Sigmoid colon (tissue), 7 donors: ENCODE measurements around the gene PRR19. TPM values are rescaled to one million over a fixed set of nuclear protein-coding genes. Genes with fewer than 3 reads are reported as not detected.

ENCODE experiments used
- DNase-seq: peaks from one replicate; pipeline ENCODE4 v3.0.0-alpha.2; 2019
- H3K27ac ChIP-seq, 4 donors: fragments of 200-600 bp; sonication (generic); one replicate each; pipeline ENCODE4 v1.5.1; 2016 to 2019; ENCODE audit warnings: mild to moderate bottlenecking in 1 of 4
- H3K27me3 ChIP-seq, 3 donors: fragments of 200-600 bp; sonication (generic); one replicate each; pipeline ENCODE4 v1.5.1; 2019; ENCODE audit warnings: mild to moderate bottlenecking in 1 of 3
- H3K36me3 ChIP-seq, 4 donors: fragments of 200-600 bp; sonication (generic); one replicate each; pipeline ENCODE4 v1.5.1; 2016 to 2019
- H3K4me1 ChIP-seq, 4 donors: fragments of 200-600 bp; sonication (generic); one replicate each; pipeline ENCODE4 v1.5.1; 2017 to 2019
- H3K4me3 ChIP-seq, 4 donors: fragments of 200-600 bp; sonication (generic); one replicate each; pipeline ENCODE4 v1.5.1; 2017 to 2019; ENCODE audit warnings: mild to moderate bottlenecking in 2 of 4, moderate library complexity in 1 of 4
- H3K9me3 ChIP-seq, 4 donors: fragments of 200-600 bp in 3 of 4; sonication (generic) in 3 of 4; one replicate each; pipeline versions ENCODE4 v1.5.1 to v1.6.1; 2013 to 2019
- EP300 ChIP-seq, 4 donors: sonication (generic); formaldehyde crosslinking; IDR thresholded peaks; one replicate each; pipeline ENCODE4 v1.6.1; 2017; ENCODE audit warnings: antibody characterized with exemption in 4 of 4
- POLR2A ChIP-seq, 2 donors: fragments of 450-650 bp; IDR thresholded peaks; one replicate each; pipeline ENCODE4 v1.6.1; 2016; ENCODE audit warnings: antibody characterized with exemption in 2 of 2, mild to moderate bottlenecking in 2 of 2, moderate library complexity in 2 of 2
- POLR2AphosphoS5 ChIP-seq, 4 donors: sonication (generic); formaldehyde crosslinking; IDR thresholded peaks; one replicate each; pipeline ENCODE4 v1.6.1; 2017; ENCODE audit warnings: antibody characterized with exemption in 4 of 4
- WGBS, 2 donors: extraction: QIAGEN DNeasy Blood & Tissue Kit; methylation state at CpG; one replicate each; pipeline ENCODE4 v1.1.7; 2013; 5-methylcytosine and 5-hydroxymethylcytosine counted together
- intact Hi-C: fragments of 100-400 bp; cut with DNase I; formaldehyde crosslinking; loops from one replicate; pipeline ENCODE4 v1.15.1; 2023
- polyA plus RNA-seq, 3 donors: library from polyadenylated mRNA; stranded (reverse); fragments of 200-250 nt; gene quantifications; one replicate each; pipeline ENCODE4 v1.2.3, GENCODE V29; 2013
- total RNA-seq, 4 donors: library from RNA; depleted of rRNA; stranded (reverse); fragments of >200 nt; gene quantifications; one replicate each; pipeline ENCODE4 v1.1.0, GENCODE V29; 2016
- TF ChIP-seq, protein P1 (sequence below), 4 experiments: fragments of 450-650 bp in 3 of 4; fragments of 200-600 bp in 1 of 4; IDR thresholded peaks; one replicate each; pipeline ENCODE4 v1.5.1; 2016 to 2019; ENCODE audit warnings: antibody characterized with exemption in 4 of 4, mild to moderate bottlenecking in 3 of 4, moderate library complexity in 2 of 4
- donor health status: healthy with polysubstance abuse.
- donor health status: Bipolar disorder and iron deficiency.
- donor health status: healthy.

PRR19 gene
- total and polyA plus RNA-seq, 7 donors, result 0.69 to 0.79 TPM; not detected in 5

DNA sequence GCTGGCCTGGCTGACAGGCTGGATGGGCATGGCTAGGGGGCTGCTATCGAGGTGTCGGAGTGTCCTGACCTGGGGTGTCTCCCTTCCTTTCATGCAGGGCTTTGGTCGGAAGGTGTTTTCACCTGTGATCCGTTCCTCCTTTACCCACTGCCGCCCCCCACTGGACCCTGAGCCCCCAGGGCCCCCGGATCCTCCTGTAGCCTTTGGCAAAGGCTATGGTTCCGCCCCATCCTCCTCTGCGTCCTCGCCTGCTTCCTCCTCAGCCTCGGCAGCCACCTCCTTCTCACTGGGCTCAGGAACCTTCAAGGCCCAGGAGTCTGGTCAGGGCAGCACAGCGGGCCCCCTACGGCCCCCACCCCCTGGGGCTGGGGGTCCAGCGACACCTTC is 11.8 kb upstream of the PRR19 start:
- WGBS, 2 donors, result 88 to 89% methylated on average over 13 of the region's 13 CpGs
- intact Hi-C loops, result loop anchor here (10.0 kb wide), 1 partner anchor 155 kb away; the partner anchor contains the start of gene POU2F2
- Histone ChIP-seq H3K4me3 (no peak overlapping the region), H3K27ac (no peak overlapping the region), H3K9me3 (no peaks in the 10 kb centered on the region), H3K4me1 (peaks cover 0 to 20% (median 17%) of the 10 kb centered on the region in 4 donors), H3K27me3 (no peaks in the 10 kb centered on the region), H3K36me3 (peaks cover 29 to 85% (median 72%) of the 10 kb centered on the region in 4 donors)
- TF ChIP-seq, protein P1, sequence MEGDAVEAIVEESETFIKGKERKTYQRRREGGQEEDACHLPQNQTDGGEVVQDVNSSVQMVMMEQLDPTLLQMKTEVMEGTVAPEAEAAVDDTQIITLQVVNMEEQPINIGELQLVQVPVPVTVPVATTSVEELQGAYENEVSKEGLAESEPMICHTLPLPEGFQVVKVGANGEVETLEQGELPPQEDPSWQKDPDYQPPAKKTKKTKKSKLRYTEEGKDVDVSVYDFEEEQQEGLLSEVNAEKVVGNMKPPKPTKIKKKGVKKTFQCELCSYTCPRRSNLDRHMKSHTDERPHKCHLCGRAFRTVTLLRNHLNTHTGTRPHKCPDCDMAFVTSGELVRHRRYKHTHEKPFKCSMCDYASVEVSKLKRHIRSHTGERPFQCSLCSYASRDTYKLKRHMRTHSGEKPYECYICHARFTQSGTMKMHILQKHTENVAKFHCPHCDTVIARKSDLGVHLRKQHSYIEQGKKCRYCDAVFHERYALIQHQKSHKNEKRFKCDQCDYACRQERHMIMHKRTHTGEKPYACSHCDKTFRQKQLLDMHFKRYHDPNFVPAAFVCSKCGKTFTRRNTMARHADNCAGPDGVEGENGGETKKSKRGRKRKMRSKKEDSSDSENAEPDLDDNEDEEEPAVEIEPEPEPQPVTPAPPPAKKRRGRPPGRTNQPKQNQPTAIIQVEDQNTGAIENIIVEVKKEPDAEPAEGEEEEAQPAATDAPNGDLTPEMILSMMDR (IDR thresholded peaks at IDR 0.05), result no peak
- TF ChIP-seq EP300 (IDR thresholded peaks at IDR 0.05), result no peak
- TF ChIP-seq POLR2AphosphoS5 (IDR thresholded peaks at IDR 0.05), result no peak
- TF ChIP-seq POLR2A (IDR thresholded peaks at IDR 0.05), result no peak
- DNase-seq, result no peak

- H3K27ac ChIP-seq, result no peak overlapping the region
- 79 to 85% methylated on average over 31 of the region's 31 CpGs for whole genome bisulfite sequencing, 2 donors
- no peaks in the 10 kb centered on the region for H3K27me3 ChIP-seq
- no peaks in the 10 kb centered on the region for H3K9me3 ChIP-seq
- peaks cover 29 to 88% (median 73%) of the 10 kb centered on the region in 4 donors for H3K36me3 ChIP-seq
- no peak overlapping the region for H3K4me3 ChIP-seq
- DNase-seq, result no peak
- peaks cover 0 to 13% (median 12%) of the 10 kb centered on the region in 4 donors for H3K4me1 ChIP-seq
- no peak for TF ChIP-seq POLR2AphosphoS5 (IDR thresholded peaks at IDR 0.05)
- TF ChIP-seq EP300 (IDR thresholded peaks at IDR 0.05), result no peak
- TF ChIP-seq, protein P1 (IDR thresholded peaks at IDR 0.05), result no peak
- intact Hi-C loops, result loop anchor here (10.0 kb wide), 1 partner anchor 156 kb away; the partner anchor contains the start of gene POU2F2
These were observed 11.2 kb upstream of the PRR19 start for GRCh38 chr19:42290523-42291434.

GRCh38 chr19:42291435-42291810 is 10.5 kb upstream of the PRR19 start:
- intact Hi-C loops, result loop anchor here (10.0 kb wide), 1 partner anchor 157 kb away; the partner anchor contains the start of gene POU2F2
- Histone ChIP-seq H3K4me3 (no peak overlapping the region), H3K9me3 (no peaks in the 10 kb centered on the region), H3K27ac (no peak overlapping the region), H3K4me1 (peaks cover 0 to 7% (median 5%) of the 10 kb centered on the region in 4 donors), H3K36me3 (peaks cover 29 to 88% (median 73%) of the 10 kb centered on the region in 4 donors), H3K27me3 (no peaks in the 10 kb centered on the region)
- TF ChIP-seq POLR2A (IDR thresholded peaks at IDR 0.05) (no peak), POLR2AphosphoS5 (IDR thresholded peaks at IDR 0.05) (no peak)
- TF ChIP-seq, protein P1 (IDR thresholded peaks at IDR 0.05), result no peak
- no peak for DNase-seq
- WGBS, 2 donors, result 27 to 62% methylated on average over 9 of the region's 9 CpGs

GRCh38 chr19:42292042-42292960 is 9.6 kb upstream of the PRR19 start:
- H3K9me3 ChIP-seq, result no peaks in the 10 kb centered on the region
- H3K36me3 ChIP-seq, result peaks cover 29 to 85% (median 69%) of the 10 kb centered on the region in 4 donors
- TF ChIP-seq POLR2A (IDR thresholded peaks at IDR 0.05) (no peak), POLR2AphosphoS5 (IDR thresholded peaks at IDR 0.05) (no peak), EP300 (IDR thresholded peaks at IDR 0.05) (no peak)
- TF ChIP-seq, protein P1 (IDR thresholded peaks at IDR 0.05), result no peak
- no peak overlapping the region for H3K4me3 ChIP-seq
- intact Hi-C loops, result loop anchor here (10.0 kb wide), 1 partner anchor 158 kb away; the partner anchor contains the start of gene POU2F2
- no peak overlapping the region for H3K27ac ChIP-seq
- no peak for DNase-seq
- 54 to 83% methylated on average over 27 of the region's 27 CpGs for WGBS, 2 donors
- no peaks in the 10 kb centered on the region for H3K27me3 ChIP-seq
- H3K4me1 ChIP-seq, result peaks cover 0 to 3% (median 0%) of the 10 kb centered on the region in 4 donors
